ENCODE data around the gene EXOC8. TPM values are rescaled to one million over a fixed set of nuclear protein-coding genes. Genes with fewer than 3 reads are reported as not detected.

The EXOC8 gene
- total and polyA plus RNA-seq, 8 donors, result 1.8 to 21.8 (median 7.7) TPM

DNA sequence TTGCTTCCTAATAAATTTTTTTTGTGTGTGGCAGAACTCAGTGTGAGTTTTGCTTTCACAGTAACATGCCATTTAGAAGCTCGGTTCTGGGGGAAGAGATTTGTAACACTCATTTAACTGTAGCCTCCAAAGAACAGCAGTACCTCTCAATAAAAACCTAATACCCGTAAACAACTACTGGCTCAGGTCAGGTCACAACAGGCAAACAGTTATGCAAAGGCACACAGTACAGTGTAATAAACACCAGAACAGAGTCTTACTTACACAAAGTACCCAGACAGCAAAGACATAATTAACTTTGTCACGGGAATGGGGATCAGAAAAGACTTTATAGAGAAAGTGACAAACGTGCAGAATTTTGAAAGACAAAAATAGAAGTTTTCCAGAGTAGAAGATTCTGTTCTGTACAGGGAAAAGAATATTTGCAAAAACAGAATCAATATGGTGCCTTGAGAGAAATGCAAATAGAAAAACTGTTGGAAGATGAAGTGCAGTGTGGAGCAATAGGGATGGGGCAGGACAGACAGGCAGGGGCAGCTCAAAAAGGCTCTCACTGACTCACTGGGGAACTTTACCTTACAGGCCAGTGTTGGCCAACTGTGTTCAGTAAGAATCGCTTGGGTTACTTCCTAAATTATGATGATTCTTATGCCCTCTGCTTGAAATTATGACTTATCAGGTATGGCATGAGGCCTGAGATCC lies 45.7 kb upstream of the EXOC8 start:
- H3K27ac ChIP-seq, result no peak overlapping the region
- no peak for DNase-seq
- H3K9me3 ChIP-seq, result no peaks in the 10 kb centered on the region
- peaks cover 4 to 75% (median 44%) of the 10 kb centered on the region in 4 donors for H3K4me1 ChIP-seq
- no peak overlapping the region for H3K4me3 ChIP-seq
- no peaks in the 10 kb centered on the region for H3K36me3 ChIP-seq
- intact Hi-C loops (cut with DNase I; ENCODE audit: low total_unique reads), result no loop called here
- no peaks in the 10 kb centered on the region for H3K27me3 ChIP-seq
- TF ChIP-seq POLR2A (IDR thresholded peaks at IDR 0.05), result no peak
- no peak for TF ChIP-seq POLR2AphosphoS5 (IDR thresholded peaks at IDR 0.05)
- TF ChIP-seq, protein P1, sequence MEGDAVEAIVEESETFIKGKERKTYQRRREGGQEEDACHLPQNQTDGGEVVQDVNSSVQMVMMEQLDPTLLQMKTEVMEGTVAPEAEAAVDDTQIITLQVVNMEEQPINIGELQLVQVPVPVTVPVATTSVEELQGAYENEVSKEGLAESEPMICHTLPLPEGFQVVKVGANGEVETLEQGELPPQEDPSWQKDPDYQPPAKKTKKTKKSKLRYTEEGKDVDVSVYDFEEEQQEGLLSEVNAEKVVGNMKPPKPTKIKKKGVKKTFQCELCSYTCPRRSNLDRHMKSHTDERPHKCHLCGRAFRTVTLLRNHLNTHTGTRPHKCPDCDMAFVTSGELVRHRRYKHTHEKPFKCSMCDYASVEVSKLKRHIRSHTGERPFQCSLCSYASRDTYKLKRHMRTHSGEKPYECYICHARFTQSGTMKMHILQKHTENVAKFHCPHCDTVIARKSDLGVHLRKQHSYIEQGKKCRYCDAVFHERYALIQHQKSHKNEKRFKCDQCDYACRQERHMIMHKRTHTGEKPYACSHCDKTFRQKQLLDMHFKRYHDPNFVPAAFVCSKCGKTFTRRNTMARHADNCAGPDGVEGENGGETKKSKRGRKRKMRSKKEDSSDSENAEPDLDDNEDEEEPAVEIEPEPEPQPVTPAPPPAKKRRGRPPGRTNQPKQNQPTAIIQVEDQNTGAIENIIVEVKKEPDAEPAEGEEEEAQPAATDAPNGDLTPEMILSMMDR (IDR thresholded peaks at IDR 0.05), result no peak
- TF ChIP-seq EP300 (IDR thresholded peaks at IDR 0.05), result no peak
- 72 to 85% (median 79%) methylated on average over 5 of the region's 5 CpGs for WGBS, 5 donors

DNA sequence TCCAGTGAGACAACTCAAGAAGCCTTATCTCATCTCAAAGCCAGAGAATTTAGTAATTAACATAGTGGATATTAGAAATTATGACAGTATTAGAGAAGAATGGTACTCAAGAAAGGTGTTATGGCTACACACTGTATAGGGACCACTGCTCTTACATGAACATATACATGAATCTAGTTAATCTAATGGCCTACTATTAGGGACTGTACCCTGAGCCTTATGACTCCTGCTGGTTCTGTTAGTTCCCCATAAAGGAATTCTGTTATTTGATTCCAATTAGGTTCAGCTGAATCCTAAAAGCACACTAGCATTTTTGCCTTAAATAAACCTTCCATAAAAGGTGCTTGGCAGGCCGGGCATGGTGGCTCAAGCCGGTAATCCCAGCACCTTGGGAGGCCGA lies 44.8 kb upstream of the EXOC8 start:
- intact Hi-C loops (cut with DNase I; ENCODE audit: low total_unique reads), result no loop called here
- no peak overlapping the region for H3K4me3 ChIP-seq

GRCh38 chr1:231381729-231382128 lies 44.1 kb upstream of the EXOC8 start:
- TF ChIP-seq, protein P1 (IDR thresholded peaks at IDR 0.05), result no peak
- TF ChIP-seq POLR2A (IDR thresholded peaks at IDR 0.05) (no peak), POLR2AphosphoS5 (IDR thresholded peaks at IDR 0.05) (no peak), EP300 (IDR thresholded peaks at IDR 0.05) (no peak)
- Histone ChIP-seq H3K27me3 (no peaks in the 10 kb centered on the region), H3K4me3 (no peak overlapping the region), H3K36me3 (no peaks in the 10 kb centered on the region), H3K27ac (no peak overlapping the region), H3K4me1 (peaks cover 4 to 80% (median 49%) of the 10 kb centered on the region in 4 donors), H3K9me3 (no peaks in the 10 kb centered on the region)
- WGBS, 5 donors, result 49 to 81% (median 69%) methylated on average over 2 of the region's 2 CpGs
- intact Hi-C loops (cut with DNase I; ENCODE audit: low total_unique reads), result no loop called here
- DNase-seq, result no peak

More for the DNA sequence above, 44.8 kb upstream of the EXOC8 start:
- Histone ChIP-seq H3K27ac (no peak overlapping the region), H3K27me3 (no peaks in the 10 kb centered on the region), H3K4me1 (peaks cover 4 to 76% (median 46%) of the 10 kb centered on the region in 4 donors), H3K36me3 (no peaks in the 10 kb centered on the region), H3K9me3 (no peaks in the 10 kb centered on the region)
- no peak for DNase-seq
- 93 to 100% (median 97%) methylated on average over 3 of the region's 3 CpGs for WGBS, 5 donors
- no peak for TF ChIP-seq EP300 (IDR thresholded peaks at IDR 0.05)
- TF ChIP-seq, protein P1 (IDR thresholded peaks at IDR 0.05), result no peak
- TF ChIP-seq POLR2AphosphoS5 (IDR thresholded peaks at IDR 0.05), result no peak
- no peak for TF ChIP-seq POLR2A (IDR thresholded peaks at IDR 0.05)

DNA sequence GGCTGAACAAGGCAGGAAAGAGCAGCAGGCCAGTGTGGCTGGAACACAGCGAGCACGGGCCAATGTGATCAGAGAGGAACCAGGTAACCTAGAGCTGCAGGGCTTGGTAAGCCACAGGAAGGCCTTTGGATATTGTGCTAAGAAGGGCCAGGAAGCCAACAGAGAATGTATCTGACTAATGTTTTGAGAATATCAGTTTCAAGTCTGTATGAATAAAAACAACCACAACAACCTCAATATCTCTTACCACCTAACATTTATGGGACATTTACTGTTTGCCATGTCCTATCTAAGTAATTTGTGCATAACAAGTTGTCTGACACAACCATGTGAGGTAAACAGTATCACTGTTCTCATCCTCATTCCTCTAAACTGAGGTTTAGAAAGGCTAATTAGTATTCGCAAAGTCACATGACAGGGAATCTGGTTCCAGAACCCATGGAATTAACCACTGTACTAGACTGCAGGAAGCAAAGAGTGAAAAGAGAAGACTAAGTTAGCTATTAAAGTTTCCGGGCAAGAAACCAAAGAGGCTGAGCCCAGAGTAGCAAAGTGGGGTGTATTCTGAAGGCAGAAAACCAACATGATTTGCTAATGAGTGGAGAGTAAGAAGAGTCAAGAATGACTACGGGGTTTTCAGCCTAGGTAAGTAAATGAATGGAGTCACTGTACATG lies 39.4 kb upstream of the EXOC8 start:
- Histone ChIP-seq H3K4me3 (no peak overlapping the region), H3K27ac (no peak overlapping the region), H3K4me1 (peaks cover 0 to 47% (median 21%) of the 10 kb centered on the region in 4 donors), H3K27me3 (no peaks in the 10 kb centered on the region), H3K36me3 (no peaks in the 10 kb centered on the region), H3K9me3 (no peaks in the 10 kb centered on the region)
- WGBS, 5 donors, result 62 to 75% (median 69%) methylated on average over 5 of the region's 5 CpGs
- TF ChIP-seq, protein P1 (IDR thresholded peaks at IDR 0.05), result no peak
- TF ChIP-seq EP300 (IDR thresholded peaks at IDR 0.05) (no peak), POLR2A (IDR thresholded peaks at IDR 0.05) (no peak), POLR2AphosphoS5 (IDR thresholded peaks at IDR 0.05) (no peak)
- intact Hi-C loops (cut with DNase I; ENCODE audit: low total_unique reads), result no loop called here
- no peak for DNase-seq

Measured in stomach (tissue), 9 donors.